K562 (cell line): Measurements from ENCODE around the gene GCDH. TPM values are rescaled to one million over a fixed set of nuclear protein-coding genes. Genes with fewer than 3 reads are reported as not detected.
A peak's percentile ranks its signal among the peaks of the same experiment; 100 is the strongest.

Experiments used
- DNMT1 ChIP-seq: fragments of 450-650 bp; IDR thresholded peaks from 2 replicates; pipeline ENCODE4 v1.6.1; 2016; ENCODE audit warnings: antibody characterized with exemption, mild to moderate bottlenecking
- KDM1A ChIP-seq, 2 experiments: fragments of 450-650 bp; IDR thresholded peaks; 2 replicates each; pipeline ENCODE4 v1.6.1; 2016; ENCODE audit warnings: mild to moderate bottlenecking in 2 of 2
- KLF10 ChIP-seq: fragments of 250-450 bp; sonication (Bioruptor Pico); IDR thresholded peaks from 2 replicates; pipeline ENCODE4 v1.6.1; 2021; ENCODE audit warnings: matching md5 sums
- NR4A1 ChIP-seq, 2 experiments: fragments of 250-450 bp in 1 of 2; fragments of 450-650 bp in 1 of 2; sonication (Bioruptor Pico) in 1 of 2; IDR thresholded peaks; 2 replicates each; pipeline versions ENCODE4 v1.4.0 to v1.6.1; 2016 to 2020; ENCODE audit warnings: mild to moderate bottlenecking in 2 of 2, missing compliant biosample characterization in 1 of 2, missing genetic modification characterization in 1 of 2, moderate library complexity in 1 of 2
- PCBP2 ChIP-seq: fragments of 200-400 bp; formaldehyde crosslinking; IDR thresholded peaks from 2 replicates; pipeline ENCODE4 v1.6.1; 2018; ENCODE audit warnings: low read length, low read depth, mild to moderate bottlenecking, moderate library complexity; ENCODE audit not compliant: poor library complexity, severe bottlenecking
- PHB2 ChIP-seq: fragments of 450-650 bp; IDR thresholded peaks from 2 replicates; pipeline ENCODE4 v1.6.1; 2017; ENCODE audit warnings: low read depth
- POLR3G ChIP-seq: IDR thresholded peaks from 2 replicates; pipeline ENCODE4 v1.6.1; 2011; ENCODE audit not compliant: insufficient read length, insufficient replicate concordance; ENCODE audit errors: extremely low read depth
- REST ChIP-seq, 2 experiments: fragments of 450-650 bp; formaldehyde crosslinking in 1 of 2; IDR thresholded peaks; 2 replicates each; pipeline versions ENCODE4 v1.4.0 to v1.6.1; 2014 to 2020; ENCODE audit warnings: mild to moderate bottlenecking in 2 of 2, borderline replicate concordance in 1 of 2, low read depth in 1 of 2
- SMARCE1 ChIP-seq: fragments of 450-650 bp; IDR thresholded peaks from 2 replicates; pipeline ENCODE4 v1.7.1; 2016; ENCODE audit warnings: mild to moderate bottlenecking
- TAF1 ChIP-seq: IDR thresholded peaks from 2 replicates; pipeline ENCODE4 v1.6.1; 2011; ENCODE audit warnings: mild to moderate bottlenecking, low read length, moderate library complexity; ENCODE audit not compliant: insufficient read depth, control insufficient read depth, severe bottlenecking; ENCODE audit errors: extremely low read depth
- THRB ChIP-seq: fragments of 450-650 bp; formaldehyde crosslinking; conservative IDR thresholded peaks from 2 replicates; pipeline ENCODE4 v1.4.0; 2022; ENCODE audit warnings: mild to moderate bottlenecking, missing genetic modification characterization
- U2AF2 ChIP-seq: fragments of 200-400 bp; formaldehyde crosslinking; optimal IDR thresholded peaks from 2 replicates; pipeline ENCODE3; 2017; ENCODE audit warnings: low read depth, mild to moderate bottlenecking, low read length
- ZNF431 ChIP-seq: sonication (generic); formaldehyde crosslinking; IDR thresholded peaks from 2 replicates; pipeline ENCODE4 v1.8.0; 2022; ENCODE audit warnings: mild to moderate bottlenecking, missing genetic modification reagents
- polyA plus RNA-seq, 8 experiments: library from polyadenylated mRNA; depleted of rRNA in 4 of 8; stranded (reverse) in 5 of 8; unstranded in 3 of 8; fragments of >200 nt; fragmentation: Nextera tagmentation in 2 of 8; fragmentation: Illumina TruSeq in 1 of 8; extraction: Ambion mirVana in 2 of 8; extraction: Trizol in 1 of 8; gene quantifications; 2 replicates each; pipeline versions ENCODE4 v1.2.1 to v1.2.3, GENCODE V29; 2011 to 2014; ENCODE audit warnings: inconsistent platforms in 1 of 8, missing spikeins in 1 of 8
- total RNA-seq, 7 experiments: library from RNA; depleted of rRNA in 6 of 7; stranded (reverse); fragments of >200 nt in 6 of 7; fragmentation: Illumina TruSeq in 2 of 7; extraction: Trizol in 2 of 7; gene quantifications; 2 replicates each; pipeline versions ENCODE4 v1.2.1 to v1.2.3, GENCODE V29; 2011 to 2021; ENCODE audit warnings: low replicate concordance in 1 of 7
- TF ChIP-seq, protein P1 (sequence below): sonication (generic); formaldehyde crosslinking; IDR thresholded peaks from 2 replicates; pipeline ENCODE4 v1.8.0; 2023; ENCODE audit warnings: mild to moderate bottlenecking, missing genetic modification reagents

Gene GCDH
- total and polyA plus RNA-seq, 9 of the 15 experiments (the other 6 are each of a cell fraction or from before 2014, with no cell fraction given), result 2.9 to 50.8 (median 19.1) TPM

- TF ChIP-seq THRB (CRISPR knock-in tag) (0 out of 2 replicates have a peak, but pooled peaks have one; percentile 24), U2AF2 (no peak), NR4A1 (CRISPR knock-in tag; IDR thresholded peaks at IDR 0.05) (no peak), NR4A1 (tag; IDR thresholded peaks at IDR 0.05) (no peak), POLR3G (no peak), DNMT1 (no peak), SMARCE1 (no peak), KDM1A (IDR thresholded peaks at IDR 0.05) (0 out of 4 replicates have a peak, but pooled peaks of 1 of the 2 experiments have one; percentile 44), PCBP2 (no peak), PHB2 (no peak), ZNF431 (CRISPR knock-in tag) (no peak), TAF1 (no peak), KLF10 (CRISPR knock-in tag) (no peak), REST (IDR thresholded peaks at IDR 0.05; ENCODE audit: borderline replicate concordance) (no peak), REST (CRISPR knock-in tag; IDR thresholded peaks at IDR 0.05; ENCODE audit: low read depth) (no peak)
- TF ChIP-seq, protein P1, sequence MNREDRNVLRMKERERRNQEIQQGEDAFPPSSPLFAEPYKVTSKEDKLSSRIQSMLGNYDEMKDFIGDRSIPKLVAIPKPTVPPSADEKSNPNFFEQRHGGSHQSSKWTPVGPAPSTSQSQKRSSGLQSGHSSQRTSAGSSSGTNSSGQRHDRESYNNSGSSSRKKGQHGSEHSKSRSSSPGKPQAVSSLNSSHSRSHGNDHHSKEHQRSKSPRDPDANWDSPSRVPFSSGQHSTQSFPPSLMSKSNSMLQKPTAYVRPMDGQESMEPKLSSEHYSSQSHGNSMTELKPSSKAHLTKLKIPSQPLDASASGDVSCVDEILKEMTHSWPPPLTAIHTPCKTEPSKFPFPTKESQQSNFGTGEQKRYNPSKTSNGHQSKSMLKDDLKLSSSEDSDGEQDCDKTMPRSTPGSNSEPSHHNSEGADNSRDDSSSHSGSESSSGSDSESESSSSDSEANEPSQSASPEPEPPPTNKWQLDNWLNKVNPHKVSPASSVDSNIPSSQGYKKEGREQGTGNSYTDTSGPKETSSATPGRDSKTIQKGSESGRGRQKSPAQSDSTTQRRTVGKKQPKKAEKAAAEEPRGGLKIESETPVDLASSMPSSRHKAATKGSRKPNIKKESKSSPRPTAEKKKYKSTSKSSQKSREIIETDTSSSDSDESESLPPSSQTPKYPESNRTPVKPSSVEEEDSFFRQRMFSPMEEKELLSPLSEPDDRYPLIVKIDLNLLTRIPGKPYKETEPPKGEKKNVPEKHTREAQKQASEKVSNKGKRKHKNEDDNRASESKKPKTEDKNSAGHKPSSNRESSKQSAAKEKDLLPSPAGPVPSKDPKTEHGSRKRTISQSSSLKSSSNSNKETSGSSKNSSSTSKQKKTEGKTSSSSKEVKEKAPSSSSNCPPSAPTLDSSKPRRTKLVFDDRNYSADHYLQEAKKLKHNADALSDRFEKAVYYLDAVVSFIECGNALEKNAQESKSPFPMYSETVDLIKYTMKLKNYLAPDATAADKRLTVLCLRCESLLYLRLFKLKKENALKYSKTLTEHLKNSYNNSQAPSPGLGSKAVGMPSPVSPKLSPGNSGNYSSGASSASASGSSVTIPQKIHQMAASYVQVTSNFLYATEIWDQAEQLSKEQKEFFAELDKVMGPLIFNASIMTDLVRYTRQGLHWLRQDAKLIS (CRISPR knock-in tag), result peak; percentile 68; the same call in 1 of the 2 replicates
Measured at GRCh38 chr19:12943437-12944044, 52.6 kb downstream of the GCDH start (continued).
